D721Med (cell line): Measurements from ENCODE around the gene SUN3.
"Not testable (repeated sequence)": the region's sequence is repeated elsewhere in the genome, so short reads cannot be mapped to it uniquely, and the experiment has no call there.

Source experiments
- DNase-seq: peaks from one replicate; pipeline ENCODE4 v3.0.0; 2011; ENCODE audit warnings: low spot score; ENCODE audit not compliant: insufficient read length
- FAIRE-seq: peaks from 2 replicates; lab custom pipeline; 2011; peaks lifted over from hg19 to GRCh38; lab: Jason Lieb, UNC
- CTCF ChIP-seq: IDR thresholded peaks from 2 replicates; pipeline ENCODE4 v1.5.1; 2012; ENCODE audit warnings: mild to moderate bottlenecking, control low read depth; ENCODE audit not compliant: insufficient read depth; ENCODE audit errors: missing control alignments

The SUN3 gene

GRCh38 chr7:48011323-48011722, 17.6 kb downstream of the SUN3 start:
- FAIRE-seq (no peak), DNase-seq (no peak)
- TF ChIP-seq CTCF: no peak

GRCh38 chr7:48009954-48010353, 19.0 kb downstream of the SUN3 start:
- no peak for TF ChIP-seq CTCF
- DNase-seq (no peak), FAIRE-seq (no peak)

- FAIRE-seq (no peak), DNase-seq (no peak)
- no peak for TF ChIP-seq CTCF
These were observed 19.6 kb downstream of the SUN3 start for GRCh38 chr7:48009257-48009656.

- FAIRE-seq (no peak), DNase-seq (no peak)
- TF ChIP-seq CTCF: no peak
These were observed 22.0 kb downstream of the SUN3 start for GRCh38 chr7:48006866-48007265.

- DNase-seq: no peak
- TF ChIP-seq CTCF: no peak
- FAIRE-seq: no peak
These were observed 24.3 kb downstream of the SUN3 start for GRCh38 chr7:48004638-48005037.

- DNase-seq: no peak
- TF ChIP-seq CTCF: no peak
- no peak for FAIRE-seq
These were observed 24.9 kb downstream of the SUN3 start for GRCh38 chr7:48004032-48004431.

- FAIRE-seq, DNase-seq: not testable (repeated sequence)
These were observed 28.7 kb downstream of the SUN3 start for GRCh38 chr7:48000164-48000563.

- TF ChIP-seq CTCF: no peak
- FAIRE-seq: no peak
- no peak for DNase-seq
These were observed 29.5 kb downstream of the SUN3 start for GRCh38 chr7:47999413-47999812.
